Smooth muscle cell (in vitro differentiated cells): Measurements from ENCODE around the gene WDR70. TPM values are rescaled to one million over a fixed set of nuclear protein-coding genes. Genes with fewer than 3 reads are reported as not detected.
"Not testable (repeated sequence)": the region's sequence is repeated elsewhere in the genome, so short reads cannot be mapped to it uniquely, and the experiment has no call there.

Experiments used
- DNase-seq: peaks from one replicate; lab custom pipeline; 2025; ENCODE audit not compliant: unreplicated experiment; lab: John Stamatoyannopoulos, UW
- H2AFZ ChIP-seq: fragments of 200-600 bp; sonication (generic); 2 replicates; pipeline ENCODE4 v1.6.0; 2016; ENCODE audit warnings: antibody characterized with exemption, low read depth, mild to moderate bottlenecking
- H3F3A ChIP-seq: fragments of 200-600 bp; sonication (generic); 2 replicates; pipeline ENCODE4 v1.6.0; 2017; ENCODE audit warnings: antibody characterized with exemption, low read depth
- H3K27ac ChIP-seq: fragments of 200-600 bp; sonication (generic); 2 replicates; pipeline ENCODE4 v1.5.1; 2016; ENCODE audit warnings: low read depth, mild to moderate bottlenecking
- H3K27me3 ChIP-seq: fragments of 200-600 bp; sonication (generic); 2 replicates; pipeline ENCODE4 v1.6.1; 2016; ENCODE audit warnings: low read depth, mild to moderate bottlenecking
- H3K36me3 ChIP-seq: fragments of 200-600 bp; sonication (generic); 2 replicates; pipeline ENCODE4 v1.5.1; 2016; ENCODE audit warnings: low read depth
- H3K4me1 ChIP-seq: fragments of 200-600 bp; sonication (generic); 2 replicates; pipeline ENCODE4 v1.5.1; 2016; ENCODE audit warnings: low read depth
- H3K4me2 ChIP-seq: fragments of 200-600 bp; sonication (generic); 2 replicates; pipeline ENCODE4 v1.6.0; 2016; ENCODE audit warnings: mild to moderate bottlenecking
- H3K4me3 ChIP-seq: fragments of 200-600 bp; sonication (generic); 2 replicates; pipeline ENCODE4 v1.5.1; 2016; ENCODE audit warnings: mild to moderate bottlenecking
- H3K79me2 ChIP-seq: fragments of 200-600 bp; sonication (generic); 2 replicates; pipeline ENCODE4 v1.6.0; 2016; ENCODE audit warnings: low read depth, mild to moderate bottlenecking
- H3K9ac ChIP-seq: fragments of 200-600 bp; sonication (generic); 2 replicates; pipeline ENCODE4 v1.6.0; 2016; ENCODE audit warnings: low read depth
- H3K9me3 ChIP-seq: fragments of 200-600 bp; sonication (generic); replicated peaks from 2 replicates; pipeline ENCODE4 v1.5.1; 2016; ENCODE audit warnings: low read depth
- H4K20me1 ChIP-seq: fragments of 200-600 bp; sonication (generic); 2 replicates; pipeline ENCODE4 v1.6.0; 2016; ENCODE audit warnings: low read depth
- WGBS: methylation state at CpG from one replicate; pipeline ENCODE4 v1.1.7; 2016; ENCODE audit warnings: low lambda C conversion rate; 5-methylcytosine and 5-hydroxymethylcytosine counted together
- polyA plus RNA-seq: library from polyadenylated mRNA; unstranded; fragments of >200 nt; fragmentation: Nextera tagmentation; extraction: Ambion mirVana; gene quantifications from 2 replicates; pipeline ENCODE4 v1.2.1, GENCODE V29; 2016
- total RNA-seq: library from RNA; depleted of rRNA; stranded (reverse); fragments of >200 nt; gene quantifications from 2 replicates; pipeline ENCODE4 v1.2.3, GENCODE V29; 2014
- TF ChIP-seq, protein P1 (sequence below): fragments of 200-600 bp; sonication (generic); IDR thresholded peaks from 2 replicates; pipeline ENCODE4 v1.5.1; 2017; ENCODE audit warnings: borderline replicate concordance, mild to moderate bottlenecking, antibody characterized with exemption; ENCODE audit not compliant: insufficient read depth, poor library complexity, severe bottlenecking

WDR70 gene
- total and polyA plus RNA-seq, 2 experiments from 2014 or later = 17.8 to 28.7 TPM

DNA sequence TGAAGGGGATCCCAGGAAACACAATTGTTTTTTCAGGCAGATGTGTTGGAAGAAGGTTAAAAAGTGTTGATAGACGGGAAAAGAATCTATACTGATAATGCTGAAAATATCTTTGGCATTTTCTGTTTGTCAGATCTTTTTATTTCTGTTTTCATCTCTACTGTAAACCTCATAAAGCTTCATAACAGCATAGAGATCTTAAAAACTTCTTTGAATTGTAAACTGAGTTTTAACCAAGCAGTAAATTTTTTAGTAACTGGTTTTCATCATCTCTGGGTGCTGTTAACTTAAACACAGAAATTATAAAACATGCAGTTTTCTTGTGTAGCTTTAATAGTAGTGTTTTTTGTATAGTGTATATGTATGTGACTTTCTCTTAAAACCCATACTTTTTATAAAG, 227.0 kb downstream of the WDR70 start:
- no peaks in the 10 kb centered on the region for H3K36me3 ChIP-seq
- H4K20me1 ChIP-seq = peaks cover 3% of the 10 kb centered on the region
- no peak overlapping the region for H3K4me2 ChIP-seq
- H3K27me3 ChIP-seq = no peaks in the 10 kb centered on the region
- H3K4me1 ChIP-seq = no peaks in the 10 kb centered on the region
- TF ChIP-seq, protein P1, sequence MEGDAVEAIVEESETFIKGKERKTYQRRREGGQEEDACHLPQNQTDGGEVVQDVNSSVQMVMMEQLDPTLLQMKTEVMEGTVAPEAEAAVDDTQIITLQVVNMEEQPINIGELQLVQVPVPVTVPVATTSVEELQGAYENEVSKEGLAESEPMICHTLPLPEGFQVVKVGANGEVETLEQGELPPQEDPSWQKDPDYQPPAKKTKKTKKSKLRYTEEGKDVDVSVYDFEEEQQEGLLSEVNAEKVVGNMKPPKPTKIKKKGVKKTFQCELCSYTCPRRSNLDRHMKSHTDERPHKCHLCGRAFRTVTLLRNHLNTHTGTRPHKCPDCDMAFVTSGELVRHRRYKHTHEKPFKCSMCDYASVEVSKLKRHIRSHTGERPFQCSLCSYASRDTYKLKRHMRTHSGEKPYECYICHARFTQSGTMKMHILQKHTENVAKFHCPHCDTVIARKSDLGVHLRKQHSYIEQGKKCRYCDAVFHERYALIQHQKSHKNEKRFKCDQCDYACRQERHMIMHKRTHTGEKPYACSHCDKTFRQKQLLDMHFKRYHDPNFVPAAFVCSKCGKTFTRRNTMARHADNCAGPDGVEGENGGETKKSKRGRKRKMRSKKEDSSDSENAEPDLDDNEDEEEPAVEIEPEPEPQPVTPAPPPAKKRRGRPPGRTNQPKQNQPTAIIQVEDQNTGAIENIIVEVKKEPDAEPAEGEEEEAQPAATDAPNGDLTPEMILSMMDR = no peak
- no peaks in the 10 kb centered on the region for H3K79me2 ChIP-seq
- H2AFZ ChIP-seq = no peak overlapping the region
- no peak for DNase-seq
- no peaks in the 10 kb centered on the region for H3K9me3 ChIP-seq
- WGBS = 80% methylated on average over 1 of the region's 1 CpG
- no peak overlapping the region for H3K4me3 ChIP-seq
- no peak overlapping the region for H3K9ac ChIP-seq
- no peaks in the 10 kb centered on the region for H3F3A ChIP-seq
- no peak overlapping the region for H3K27ac ChIP-seq

DNA sequence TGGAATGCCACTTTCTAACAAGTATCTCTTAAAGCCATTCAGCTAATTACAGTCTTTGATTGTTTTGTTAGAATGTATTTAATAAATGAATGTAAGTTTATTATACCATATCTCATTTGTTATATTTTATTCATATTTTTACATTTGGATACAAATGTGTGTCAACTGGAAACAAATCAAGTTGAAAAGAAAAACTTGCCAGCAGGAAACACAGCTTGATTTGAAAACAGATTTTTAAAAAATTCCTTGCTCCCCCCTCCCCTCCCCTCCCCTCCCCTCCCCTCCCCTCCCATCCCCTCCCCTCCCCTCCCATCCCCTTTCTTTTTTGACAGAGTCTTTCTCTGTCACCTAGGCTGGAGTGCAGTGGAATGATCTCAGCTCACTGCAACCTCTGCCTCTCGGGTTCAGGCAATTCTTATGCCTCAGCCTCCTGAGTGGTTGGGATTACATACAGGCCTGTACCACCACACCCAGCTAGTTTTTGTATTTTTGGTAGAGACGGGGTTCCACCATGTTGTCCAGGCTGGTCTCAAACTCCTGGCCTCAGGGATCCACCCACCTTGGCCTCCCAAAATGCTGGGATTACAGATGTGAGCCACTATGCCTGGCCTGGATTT, 227.6 kb downstream of the WDR70 start:
- WGBS = 100% methylated on average over 1 of the region's 2 CpGs
- Histone ChIP-seq H4K20me1 (peaks cover 3% of the 10 kb centered on the region), H3K36me3 (no peaks in the 10 kb centered on the region), H3K79me2 (no peaks in the 10 kb centered on the region), H3F3A (no peaks in the 10 kb centered on the region), H3K4me1 (no peaks in the 10 kb centered on the region), H3K9me3 (no peaks in the 10 kb centered on the region), H3K27me3 (no peaks in the 10 kb centered on the region), H2AFZ (no peak overlapping the region), H3K4me2 (no peak overlapping the region), H3K27ac (no peak overlapping the region), H3K9ac (no peak overlapping the region), H3K4me3 (no peak overlapping the region)
- no peak for DNase-seq
- TF ChIP-seq, protein P1 = no peak

- Histone ChIP-seq H3K4me2 (peak overlapping the region; percentile 68), H3K36me3 (no peaks in the 10 kb centered on the region), H3K9me3 (no peaks in the 10 kb centered on the region), H3F3A (peaks cover 13% of the 10 kb centered on the region), H3K79me2 (no peaks in the 10 kb centered on the region), H3K27ac (peak overlapping the region; percentile 87), H2AFZ (no peak overlapping the region), H3K4me1 (peaks cover 4% of the 10 kb centered on the region), H3K27me3 (no peaks in the 10 kb centered on the region), H3K9ac (peak overlapping the region; percentile 65), H3K4me3 (no peak overlapping the region), H4K20me1 (no peaks in the 10 kb centered on the region)
- 56% methylated on average over 4 of the region's 4 CpGs for WGBS
- no peak for DNase-seq
- TF ChIP-seq, protein P1 = no peak
Measured at GRCh38 chr5:37615184-37615583, 236.1 kb downstream of the WDR70 start.

DNA sequence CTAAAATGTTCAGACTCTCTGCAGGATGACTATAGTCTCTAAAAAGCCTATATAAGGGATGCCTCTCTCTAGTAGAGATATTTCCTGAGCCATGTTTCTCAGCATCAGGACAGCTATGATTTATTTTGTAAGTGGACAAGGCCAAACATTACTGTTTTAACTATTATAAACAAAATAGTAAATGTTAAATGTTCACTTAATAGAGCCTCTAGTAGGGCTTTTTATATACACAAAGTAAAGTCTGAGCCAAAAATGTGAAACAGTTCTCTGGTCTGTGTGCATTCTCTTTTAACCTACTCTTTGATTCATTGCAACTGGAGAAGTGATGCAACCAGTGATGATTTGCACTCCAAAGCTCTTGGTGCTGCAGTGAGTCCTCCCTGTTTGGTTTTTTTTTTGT, 240.2 kb downstream of the WDR70 start:
- TF ChIP-seq, protein P1 = no peak
- Histone ChIP-seq H2AFZ (no peak overlapping the region), H3F3A (peaks cover 13% of the 10 kb centered on the region), H3K27me3 (no peaks in the 10 kb centered on the region), H3K9ac (no peak overlapping the region), H3K79me2 (no peaks in the 10 kb centered on the region), H3K9me3 (no peaks in the 10 kb centered on the region), H4K20me1 (no peaks in the 10 kb centered on the region), H3K36me3 (no peaks in the 10 kb centered on the region), H3K27ac (peak overlapping the region; percentile 44), H3K4me2 (peak overlapping the region; percentile 12), H3K4me3 (no peak overlapping the region), H3K4me1 (peaks cover 4% of the 10 kb centered on the region)
- DNase-seq = no peak

GRCh38 chr5:37622354-37622753, 243.2 kb downstream of the WDR70 start:
- not testable (repeated sequence) for H3K4me1 ChIP-seq, DNase-seq, H3K27me3 ChIP-seq, H3K9ac ChIP-seq, H4K20me1 ChIP-seq, H3K79me2 ChIP-seq, H3K36me3 ChIP-seq, H2AFZ ChIP-seq, H3K27ac ChIP-seq, H3K9me3 ChIP-seq, H3K4me2 ChIP-seq, H3K4me3 ChIP-seq
- WGBS = 96% methylated on average over 2 of the region's 2 CpGs
- peaks cover 13% of the 10 kb centered on the region for H3F3A ChIP-seq
